NCI-H2107 (cell line): ENCODE results near the gene ZNF467.

Experiments
- DNase-seq: peaks from one replicate; lab custom pipeline; 2025; lab: John Stamatoyannopoulos, UW

Gene ZNF467

DNA sequence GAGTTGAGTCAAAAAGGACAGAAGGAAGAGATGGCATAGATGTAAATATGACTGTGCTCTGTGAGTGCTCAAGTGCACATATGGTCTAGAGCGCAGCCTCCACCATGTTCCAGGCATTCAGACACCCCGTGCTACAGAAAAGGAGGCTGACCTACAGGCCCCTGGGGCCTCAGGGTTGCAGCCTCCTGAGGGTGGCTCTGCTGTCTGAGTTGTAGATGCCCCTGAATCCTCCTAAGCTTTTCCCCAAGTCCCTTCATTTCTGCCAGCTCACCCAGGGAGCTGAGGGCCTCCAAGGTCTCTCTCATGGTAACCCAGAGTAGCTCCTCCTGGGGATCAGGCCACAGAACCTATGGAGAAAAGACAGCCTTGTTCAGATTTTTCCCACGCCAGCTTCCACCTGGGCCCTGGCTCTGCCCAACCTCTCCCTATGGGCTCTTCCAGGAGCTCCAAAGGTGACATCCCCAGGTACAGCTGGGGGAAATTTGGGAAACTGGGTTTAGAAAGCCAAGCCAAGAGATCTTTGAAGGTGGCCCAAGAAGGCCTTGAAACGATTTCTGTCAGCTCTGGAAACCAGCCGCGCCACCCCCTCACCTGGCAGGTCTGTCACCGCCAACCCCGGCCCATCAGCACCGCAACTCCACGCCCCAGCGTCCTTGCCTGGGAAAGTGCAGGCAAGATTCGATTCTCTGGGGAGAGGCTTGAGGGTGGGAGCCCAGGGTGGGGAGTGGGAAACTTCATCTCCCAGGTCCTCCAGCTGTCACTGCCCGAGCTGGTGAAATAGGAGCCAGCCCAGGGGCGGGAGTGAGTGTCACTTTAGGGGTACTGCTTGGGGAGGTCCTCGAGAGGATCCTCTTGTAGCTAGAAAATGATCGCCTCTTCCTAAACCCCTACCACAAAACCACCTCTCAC lies 2.4 kb downstream of the ZNF467 start:
- DNase-seq: peak; percentile 52

DNA sequence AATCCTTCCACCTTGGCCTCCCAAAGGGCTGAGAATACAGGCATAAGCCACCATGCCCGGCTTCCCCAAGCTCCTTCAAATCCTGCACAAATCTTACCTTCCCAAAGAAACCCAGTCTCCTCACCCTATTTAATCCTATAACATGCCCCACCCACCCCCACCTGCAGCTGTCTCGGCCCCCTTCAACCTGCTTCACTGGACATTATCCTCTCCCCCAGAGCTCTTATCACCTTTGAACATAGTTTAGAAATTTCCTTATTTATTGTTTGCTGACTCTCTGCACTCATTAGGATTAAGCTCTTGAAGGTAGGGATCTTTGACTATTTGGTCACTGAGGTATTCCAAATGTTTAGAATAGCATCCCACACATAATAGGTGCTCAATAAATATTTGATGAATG lies 3.5 kb downstream of the ZNF467 start:
- DNase-seq: no peak

DNA sequence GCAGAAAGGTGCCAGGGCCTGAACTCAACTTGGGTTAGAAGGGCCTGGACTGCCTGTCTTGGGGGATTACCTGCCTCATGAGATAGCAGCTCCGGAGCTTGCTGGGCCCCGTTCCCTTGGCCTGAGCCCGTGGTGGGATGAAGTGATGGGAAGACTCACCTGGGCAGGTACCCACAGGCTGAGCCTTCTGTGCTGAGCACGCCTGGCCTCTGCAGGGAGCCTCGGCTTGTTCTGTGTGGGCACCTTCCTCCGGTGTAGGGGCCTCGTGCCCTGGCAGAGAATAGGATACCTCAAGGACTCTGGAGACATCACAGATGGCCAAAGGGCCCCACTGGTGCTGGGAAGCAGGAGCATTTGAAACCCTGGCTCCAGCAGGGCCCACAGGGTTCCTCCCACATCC lies 4.5 kb downstream of the ZNF467 start:
- DNase-seq: no peak

DNA sequence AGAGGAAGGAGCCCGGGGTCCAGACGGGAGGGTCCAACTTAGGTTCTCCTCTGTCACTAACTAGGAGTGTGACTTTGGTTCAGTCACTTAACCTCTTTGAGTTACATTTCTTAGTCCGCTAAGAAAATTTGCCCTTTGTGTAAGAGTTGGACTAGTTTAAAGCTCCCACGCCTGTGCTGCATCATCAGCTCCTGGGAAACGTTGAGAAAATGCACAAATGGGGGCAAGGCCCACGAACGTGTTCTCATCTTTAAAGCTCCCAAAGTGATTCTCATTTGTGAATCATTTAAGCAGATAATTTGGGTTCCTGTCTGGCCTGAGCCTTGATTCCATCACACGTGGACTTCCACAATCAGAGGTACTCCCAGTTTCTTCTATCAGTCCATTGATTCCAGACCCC lies 6.3 kb downstream of the ZNF467 start:
- DNase-seq: no peak

DNA sequence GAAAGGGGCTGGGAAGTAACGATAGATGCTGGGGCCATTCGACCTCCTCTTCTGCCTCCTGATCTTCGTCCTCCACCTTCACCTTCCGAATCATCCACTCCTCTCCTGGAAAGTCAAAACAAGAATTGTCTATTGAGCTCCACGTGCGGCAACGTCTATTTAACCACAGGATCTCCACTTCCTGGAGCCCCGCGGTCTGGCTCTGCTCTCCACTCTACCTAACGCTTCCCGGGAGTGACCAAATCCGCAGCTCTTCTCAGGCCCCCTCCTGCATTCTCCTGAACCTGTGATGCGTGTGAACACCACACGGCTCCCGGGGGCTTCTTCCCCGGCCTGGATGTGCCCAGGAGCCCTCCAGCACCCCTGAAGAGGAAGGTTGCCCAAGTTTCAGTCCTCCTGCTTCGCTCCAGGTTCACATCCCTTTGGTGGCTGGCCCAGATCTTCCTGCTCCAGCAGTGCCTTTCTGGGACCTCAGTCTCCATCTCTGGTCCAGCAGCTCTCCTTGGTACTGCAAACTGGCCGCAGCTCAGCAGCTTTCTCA lies 7.2 kb downstream of the ZNF467 start:
- no peak for DNase-seq

DNA sequence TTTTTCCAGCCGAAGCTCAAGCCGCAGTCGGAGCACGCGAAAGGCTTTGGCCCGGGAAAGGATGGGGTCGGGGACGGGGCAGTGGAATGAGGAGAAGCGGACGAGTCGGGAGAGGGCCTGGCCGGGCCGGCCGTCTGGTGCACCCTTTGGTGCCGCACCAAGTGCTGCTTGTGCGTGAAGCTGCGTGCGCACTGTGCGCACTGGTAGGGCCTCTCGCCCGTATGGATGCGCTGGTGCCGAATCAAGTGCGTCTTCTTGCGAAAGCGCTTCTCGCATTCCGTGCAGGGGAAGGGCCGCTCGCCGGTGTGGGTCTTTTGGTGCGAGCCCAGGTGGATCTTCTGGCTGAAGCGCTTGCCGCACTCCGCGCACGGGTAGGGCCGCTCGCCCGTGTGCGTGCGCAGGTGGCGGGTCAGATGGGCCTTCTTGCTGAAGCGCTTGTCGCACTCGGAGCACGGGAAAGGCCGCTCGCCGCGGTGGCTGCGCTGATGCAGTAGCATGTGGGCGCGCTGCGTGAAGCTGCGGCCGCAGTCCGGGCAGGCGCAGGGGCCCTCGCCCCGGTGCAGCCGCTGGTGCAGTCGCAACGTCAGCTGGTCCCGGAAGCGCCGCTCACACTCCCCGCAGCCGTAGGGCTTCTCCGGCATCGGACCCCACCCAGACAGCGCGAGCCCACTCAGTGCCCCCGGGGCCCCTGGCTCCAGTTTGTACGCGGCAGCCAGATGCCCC lies 7.8 kb downstream of the ZNF467 start:
- DNase-seq: no peak

DNA sequence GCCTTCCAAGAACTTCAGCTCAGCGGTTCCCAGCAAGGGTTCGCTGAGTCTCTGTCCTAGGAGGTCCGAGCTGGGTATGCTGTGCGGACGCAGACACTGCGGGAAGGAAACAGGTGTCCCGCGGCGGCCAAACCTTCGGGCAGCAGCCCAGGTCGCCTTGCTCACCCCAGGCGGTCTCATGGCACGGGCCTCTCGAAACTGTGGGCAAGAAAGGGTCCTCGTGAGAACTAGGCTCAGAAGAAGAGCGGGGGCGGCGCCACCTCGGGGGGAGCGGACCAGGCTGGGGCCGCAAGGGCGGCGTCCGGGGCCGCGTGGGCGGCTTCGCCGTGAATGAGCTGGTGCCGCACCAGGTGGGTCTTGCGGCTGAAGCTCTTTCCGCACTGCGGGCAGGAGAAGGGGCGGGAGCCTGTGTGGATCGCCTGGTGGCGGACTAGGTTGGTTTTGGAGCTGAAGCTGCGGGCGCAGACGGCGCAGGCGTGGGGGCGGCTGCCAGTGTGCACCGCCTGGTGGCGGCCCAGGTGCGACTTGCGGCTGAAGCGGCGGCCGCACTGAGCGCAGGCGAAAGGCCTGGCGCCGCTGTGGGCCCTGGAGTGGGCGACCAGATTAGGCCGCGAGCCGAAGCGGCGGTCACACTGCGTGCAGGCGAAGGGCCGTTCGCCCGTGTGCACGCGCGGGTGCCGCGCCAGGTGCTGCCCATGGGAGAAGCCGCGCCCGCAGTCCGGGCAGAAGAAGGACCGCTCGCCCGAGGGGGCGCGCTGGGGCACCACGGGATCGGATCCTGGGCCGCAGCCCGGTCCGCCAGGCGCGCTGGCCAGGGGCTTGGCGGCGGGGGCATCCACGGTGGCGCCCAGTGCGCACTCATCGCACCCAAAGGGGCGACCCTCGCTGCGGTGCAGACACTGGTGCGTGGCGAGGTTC lies 8.6 kb downstream of the ZNF467 start:
- DNase-seq: no peak

DNA sequence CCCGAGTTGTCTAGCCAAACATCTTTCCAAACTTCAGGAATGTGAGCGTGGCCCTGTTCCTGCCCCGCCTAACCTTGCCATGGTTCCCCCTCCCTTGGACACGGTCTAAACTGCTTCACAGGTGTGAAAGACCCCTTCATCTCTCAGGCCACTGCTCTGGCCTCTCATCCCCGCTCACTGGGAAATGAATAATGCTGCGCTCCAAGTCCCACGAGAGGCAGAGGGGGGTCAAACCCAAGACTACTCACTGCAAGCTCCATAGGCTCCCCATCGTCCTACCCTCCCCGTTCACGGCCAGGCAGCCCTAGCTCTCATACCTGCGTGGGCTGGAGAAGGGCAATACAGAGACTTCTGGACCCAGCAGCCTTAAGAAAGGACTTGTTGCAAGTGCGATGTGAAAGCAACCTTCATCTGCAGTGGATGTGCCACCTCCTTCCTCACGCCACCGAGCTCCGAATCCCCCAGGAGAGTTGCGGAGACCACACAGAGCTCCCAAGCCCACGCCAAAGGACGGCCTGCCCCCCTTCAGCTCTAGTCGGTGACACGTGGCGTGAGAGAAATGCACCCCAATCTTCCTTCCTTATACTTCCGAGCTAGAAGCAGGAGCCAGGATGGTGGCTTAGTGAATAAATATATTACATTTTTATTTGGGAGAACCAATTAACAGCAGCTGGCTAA lies 9.7 kb downstream of the ZNF467 start:
- DNase-seq: no peak

DNA sequence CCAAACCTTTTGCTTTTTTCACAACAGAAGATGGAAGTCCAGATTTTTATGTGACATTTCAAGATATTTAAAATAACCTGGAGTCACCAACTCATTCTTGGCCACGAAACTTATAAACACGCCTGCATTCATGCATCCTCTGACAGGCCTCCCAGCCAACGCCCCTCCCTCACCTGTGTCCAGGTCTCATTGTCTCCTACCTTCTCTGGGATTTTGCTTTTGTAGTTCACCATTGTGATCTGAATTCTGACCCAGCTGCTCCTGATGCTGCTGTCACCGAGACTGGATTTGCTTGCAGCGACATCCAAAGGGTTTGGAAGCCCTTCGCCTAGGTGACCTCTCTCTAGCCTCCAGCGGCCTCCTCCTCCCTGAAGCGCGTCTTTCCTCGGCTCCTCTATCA lies 10.8 kb downstream of the ZNF467 start:
- no peak for DNase-seq

DNA sequence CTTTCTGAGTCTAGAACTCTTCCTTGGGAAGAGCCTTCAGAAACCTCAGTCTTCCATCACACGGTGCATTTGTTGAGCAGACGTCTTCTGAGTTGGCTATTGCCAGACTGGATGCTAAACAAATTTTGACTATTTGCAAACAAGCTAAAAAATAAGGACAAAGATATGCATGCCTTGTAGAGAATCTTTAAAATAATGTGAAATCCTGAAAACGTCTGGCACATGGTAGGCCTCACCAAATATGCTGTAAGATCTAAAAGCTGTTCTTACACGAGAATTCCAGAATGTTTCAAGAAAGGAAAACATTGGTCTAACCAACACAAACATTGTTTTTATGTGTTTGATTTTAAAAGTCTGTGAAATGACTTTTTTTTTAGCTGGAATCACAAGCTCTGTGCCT lies 11.3 kb downstream of the ZNF467 start:
- no peak for DNase-seq

DNA sequence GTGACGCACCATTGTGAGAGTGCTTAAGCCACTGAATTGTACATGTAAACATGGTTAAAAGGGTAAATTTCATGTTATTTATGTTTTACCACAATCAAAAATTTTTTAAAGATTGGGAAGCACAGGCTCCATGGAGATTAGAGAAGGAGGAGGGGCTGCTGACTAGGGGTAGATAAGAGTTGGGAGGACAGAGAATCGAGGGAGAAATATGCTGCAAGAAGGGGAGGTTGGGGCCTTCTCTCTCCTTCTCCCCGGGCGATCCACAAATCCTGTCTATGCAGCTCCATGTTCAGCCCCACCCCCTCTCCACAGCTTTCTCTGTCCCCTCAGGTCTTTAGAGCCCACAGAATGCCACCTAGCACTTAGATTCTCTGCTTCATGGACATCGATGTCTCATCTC lies 12.1 kb downstream of the ZNF467 start:
- DNase-seq: no peak

DNA sequence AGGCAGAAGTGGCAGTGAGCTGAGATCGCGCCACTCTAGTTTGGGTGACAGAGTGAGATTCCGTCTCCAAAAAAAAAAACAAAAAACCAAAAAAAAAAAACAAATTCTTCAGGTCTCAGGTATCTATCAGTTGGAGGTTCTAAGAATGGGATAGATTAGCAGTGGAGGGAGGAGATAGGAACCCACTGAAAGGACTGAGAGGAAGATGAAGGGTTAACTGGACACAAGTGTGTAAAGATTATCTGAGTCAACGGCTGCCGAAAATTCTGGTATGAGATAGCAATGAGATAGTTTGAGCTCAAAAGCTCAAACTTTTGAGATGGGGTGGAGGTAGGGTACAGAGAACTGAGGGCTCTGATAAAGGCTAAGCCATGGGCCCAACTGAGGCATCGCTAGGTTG lies 12.8 kb downstream of the ZNF467 start:
- DNase-seq: no peak

DNA sequence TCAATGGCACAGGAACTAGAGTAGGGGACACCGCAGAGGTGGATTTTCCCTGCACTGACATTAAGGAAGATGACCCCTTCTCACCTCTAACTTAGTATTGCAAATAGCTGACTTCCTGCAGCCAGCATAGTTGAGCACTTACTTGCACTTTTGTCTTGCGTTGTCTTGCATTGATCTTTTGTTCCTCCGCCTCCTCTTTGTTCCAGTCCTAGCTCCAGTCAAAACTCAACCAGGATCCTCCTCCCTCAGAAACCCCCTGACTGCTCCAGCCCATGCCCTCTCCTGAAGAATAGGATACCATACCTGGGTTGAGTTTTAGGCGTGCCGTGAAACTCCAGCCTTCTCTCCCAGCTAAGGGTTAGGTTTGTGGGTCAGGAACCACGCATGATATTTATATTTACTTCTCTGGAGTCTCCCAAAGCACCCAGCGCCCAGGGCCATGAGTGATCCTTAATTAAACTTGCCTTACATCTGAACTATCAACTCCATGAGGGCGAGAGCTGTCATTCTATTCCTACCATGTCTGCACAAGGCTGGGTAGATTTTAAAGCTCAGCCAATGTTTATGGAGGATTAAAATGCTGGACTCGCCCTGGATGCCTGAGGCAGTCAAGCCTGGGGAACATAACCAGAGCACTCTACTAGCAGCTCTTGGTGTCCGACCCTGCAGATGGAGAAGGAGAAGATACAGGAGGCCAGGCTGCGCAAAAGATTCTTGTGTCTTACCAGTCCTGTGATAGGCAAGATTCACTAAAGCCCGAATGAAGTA lies 14.1 kb downstream of the ZNF467 start:
- DNase-seq: no peak

DNA sequence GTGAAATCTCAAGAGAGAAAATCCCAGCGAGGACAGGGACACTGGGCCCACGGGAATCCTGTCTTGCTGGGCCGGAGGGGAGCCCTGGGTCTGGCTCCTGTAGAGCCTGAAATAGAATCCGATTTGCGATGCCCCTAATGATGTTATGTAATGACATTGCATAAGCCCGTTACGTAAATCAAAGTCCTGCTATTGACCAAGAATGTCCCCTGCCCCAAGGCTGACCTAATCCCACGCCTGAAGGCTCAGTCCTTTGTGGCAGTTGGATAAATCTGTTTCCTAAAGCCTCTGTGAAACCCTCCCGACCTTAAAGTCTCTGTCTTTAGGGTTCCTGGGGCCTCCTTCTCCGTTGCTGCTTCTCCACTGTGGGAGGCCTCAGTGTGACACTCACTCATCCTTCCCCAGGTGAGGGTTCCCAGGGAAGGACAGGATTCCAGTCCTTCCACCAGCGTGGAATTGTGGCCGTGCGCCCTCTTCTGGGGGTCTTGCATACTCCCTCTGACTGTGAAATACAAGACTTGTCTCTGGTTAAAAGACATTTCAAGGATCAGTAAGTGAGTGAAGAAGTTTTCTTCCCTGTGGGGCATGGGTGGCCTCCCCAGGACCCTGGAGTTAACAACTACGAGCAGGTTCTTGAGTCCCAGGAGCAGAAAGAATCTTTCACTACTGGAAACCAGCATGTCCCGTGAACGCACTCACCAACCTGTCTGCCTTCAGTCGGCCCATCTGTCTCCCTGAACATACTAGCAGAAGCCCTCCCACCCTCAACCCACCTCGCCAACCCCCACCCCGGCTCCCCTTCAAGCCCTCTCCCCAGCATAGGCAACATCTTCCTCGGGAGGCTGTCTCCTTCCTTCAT lies 19.8 kb downstream of the ZNF467 start:
- no peak for DNase-seq

DNA sequence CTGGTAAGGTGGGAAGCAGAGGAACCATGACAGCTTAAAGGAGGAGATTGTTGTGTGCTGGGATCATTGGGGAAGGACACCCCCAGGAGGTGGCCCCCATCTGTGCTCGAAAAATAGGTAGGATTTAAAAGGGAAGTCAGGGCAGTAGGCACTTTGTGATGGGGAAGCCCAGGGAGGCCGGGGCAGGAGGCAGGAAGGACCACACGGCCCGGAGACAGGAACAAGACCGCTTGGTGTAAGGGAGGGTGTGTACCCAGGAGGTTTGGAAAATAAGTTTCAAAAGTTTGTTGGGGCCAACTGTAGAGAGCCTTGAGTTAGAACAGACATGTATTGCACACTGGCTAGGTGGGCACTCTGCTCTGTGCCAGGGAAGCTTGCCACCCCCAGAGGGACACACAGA lies 20.7 kb downstream of the ZNF467 start:
- DNase-seq: no peak

DNA sequence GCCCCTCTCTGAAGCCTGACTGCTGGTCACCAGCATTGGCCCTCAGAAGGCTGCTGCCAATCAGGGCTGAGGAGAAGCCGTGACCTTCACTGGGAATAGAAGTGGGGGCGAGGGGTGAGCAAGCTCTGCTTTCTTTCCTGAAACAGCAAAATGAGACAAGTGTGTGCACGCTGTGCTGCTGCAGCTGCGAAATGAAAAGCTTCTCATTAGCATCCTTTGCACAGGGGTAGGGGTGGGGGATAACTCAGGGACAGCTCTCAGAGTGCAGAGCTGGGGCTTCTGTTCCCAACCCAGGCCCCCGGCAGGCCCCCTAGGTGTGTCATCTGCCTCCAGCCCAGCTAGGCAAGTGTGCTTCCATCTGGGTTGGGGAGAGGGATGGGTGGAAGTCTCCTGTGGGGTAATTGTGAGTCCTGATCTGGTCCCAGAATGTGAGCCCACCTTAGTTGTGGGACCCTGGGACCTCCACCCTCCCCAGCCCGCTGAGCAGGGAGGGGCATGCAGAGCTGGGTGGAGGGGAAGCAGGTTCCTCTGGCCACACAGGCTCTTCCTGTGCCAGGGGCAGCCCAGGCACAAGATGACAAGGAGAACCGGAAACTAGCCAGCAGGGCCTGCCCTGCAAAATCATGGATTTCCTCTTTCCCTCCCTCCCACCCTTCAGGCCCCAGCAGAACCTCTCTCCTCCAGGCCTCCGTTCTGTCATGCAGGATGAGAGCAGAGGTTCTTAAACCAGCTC lies 22.2 kb downstream of the ZNF467 start:
- DNase-seq: no peak

DNA sequence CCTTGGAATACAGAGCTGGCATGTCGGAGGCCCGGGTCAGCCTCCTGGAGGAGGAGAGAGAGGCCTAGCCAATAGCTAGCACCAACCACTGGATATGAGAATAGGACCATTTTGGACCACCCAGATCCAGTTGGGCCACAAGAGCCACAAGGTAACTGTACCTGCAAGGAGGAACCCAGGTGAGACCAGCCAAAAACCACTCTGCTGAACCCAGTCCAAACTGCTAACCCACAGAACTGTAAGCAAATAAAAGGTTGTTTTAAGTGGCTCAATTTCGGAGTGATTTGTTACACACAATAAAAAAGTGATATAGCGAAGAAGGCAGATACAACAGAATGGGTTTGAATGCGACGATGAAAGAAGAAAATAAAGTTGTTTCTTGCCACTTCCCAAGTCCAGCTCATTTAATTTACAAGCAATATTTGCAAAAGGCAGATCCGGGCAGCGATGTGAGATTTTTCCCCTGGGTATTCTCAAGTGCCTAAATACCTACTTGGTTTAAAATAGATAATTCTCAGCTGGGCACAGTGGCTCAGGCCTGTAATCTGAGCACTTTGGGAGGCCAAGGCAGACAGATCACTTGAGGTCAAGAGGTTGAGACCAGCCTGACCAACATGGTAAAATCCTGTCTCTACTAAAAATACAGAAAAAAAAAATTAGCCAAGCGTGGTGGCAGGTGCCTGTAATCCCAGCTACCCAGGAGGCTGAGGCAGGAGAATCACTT lies 23.1 kb downstream of the ZNF467 start:
- no peak for DNase-seq

DNA sequence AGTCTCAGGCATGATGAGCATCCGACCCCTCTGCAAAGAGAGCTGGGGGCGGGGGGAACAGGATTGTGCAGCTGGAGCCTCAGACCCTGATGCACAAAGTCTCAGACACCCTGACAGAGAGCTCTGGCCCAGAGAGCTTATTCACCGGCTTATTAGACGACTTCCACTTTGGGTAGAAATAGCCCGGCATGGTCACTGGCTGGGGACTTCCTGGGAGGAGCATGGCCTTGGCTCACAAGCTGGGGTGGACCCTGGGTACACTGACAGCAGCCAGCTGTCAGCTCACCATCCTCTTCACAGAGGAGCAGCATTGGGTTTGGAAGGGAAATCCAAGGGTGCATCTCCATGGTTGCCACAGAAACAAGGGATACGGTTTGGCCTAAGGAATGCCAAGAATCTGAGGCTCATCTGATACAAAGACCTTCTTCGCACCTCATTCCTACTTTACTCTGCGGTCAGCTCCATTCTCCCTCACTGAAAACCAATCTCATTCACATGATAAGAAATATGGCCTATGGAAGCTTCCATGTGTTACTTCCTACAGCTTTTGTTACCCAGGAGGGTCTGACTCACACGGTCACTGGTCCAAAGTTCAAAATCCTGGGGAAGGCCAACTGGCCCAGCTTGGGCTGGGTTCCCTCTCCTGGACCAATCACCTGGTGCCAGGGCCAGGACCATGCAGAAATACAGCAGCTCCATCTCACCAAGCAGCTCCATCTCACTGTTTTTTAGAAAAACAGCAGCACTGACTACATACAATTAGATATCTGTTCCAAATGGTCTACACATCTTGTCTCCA lies 25.1 kb downstream of the ZNF467 start:
- DNase-seq: no peak
